ENCODE results near the gene PTPRD. TPM values are rescaled to one million over a fixed set of nuclear protein-coding genes. Genes with fewer than 3 reads are reported as not detected.

Gene PTPRD
- total RNA-seq, 1 donor from 2014 or later: 109 TPM

DNA sequence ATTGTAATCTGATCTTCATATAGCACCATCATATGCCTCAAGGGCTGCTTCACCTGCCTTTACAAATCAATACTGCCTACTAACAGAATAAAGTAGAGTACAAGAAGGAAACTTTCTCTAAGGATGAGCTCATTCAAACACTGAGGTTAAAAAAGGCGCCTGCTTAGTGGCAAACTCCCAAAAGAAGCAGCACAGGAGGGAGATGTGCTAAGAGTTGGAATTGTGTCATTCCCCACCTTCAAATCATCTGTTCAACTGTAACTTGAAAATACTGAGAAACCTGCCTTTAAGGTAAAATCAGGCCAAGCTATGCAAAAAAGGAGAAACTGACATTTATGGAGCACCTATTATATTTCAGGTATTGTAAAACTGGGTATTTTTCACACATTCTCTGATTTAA lies 560.6 kb downstream of the PTPRD start:
- no peak for DNase-seq (ENCODE audit: low spot score in 2 of 2, unreplicated experiment in 2 of 2)
- TF ChIP-seq, protein P1, sequence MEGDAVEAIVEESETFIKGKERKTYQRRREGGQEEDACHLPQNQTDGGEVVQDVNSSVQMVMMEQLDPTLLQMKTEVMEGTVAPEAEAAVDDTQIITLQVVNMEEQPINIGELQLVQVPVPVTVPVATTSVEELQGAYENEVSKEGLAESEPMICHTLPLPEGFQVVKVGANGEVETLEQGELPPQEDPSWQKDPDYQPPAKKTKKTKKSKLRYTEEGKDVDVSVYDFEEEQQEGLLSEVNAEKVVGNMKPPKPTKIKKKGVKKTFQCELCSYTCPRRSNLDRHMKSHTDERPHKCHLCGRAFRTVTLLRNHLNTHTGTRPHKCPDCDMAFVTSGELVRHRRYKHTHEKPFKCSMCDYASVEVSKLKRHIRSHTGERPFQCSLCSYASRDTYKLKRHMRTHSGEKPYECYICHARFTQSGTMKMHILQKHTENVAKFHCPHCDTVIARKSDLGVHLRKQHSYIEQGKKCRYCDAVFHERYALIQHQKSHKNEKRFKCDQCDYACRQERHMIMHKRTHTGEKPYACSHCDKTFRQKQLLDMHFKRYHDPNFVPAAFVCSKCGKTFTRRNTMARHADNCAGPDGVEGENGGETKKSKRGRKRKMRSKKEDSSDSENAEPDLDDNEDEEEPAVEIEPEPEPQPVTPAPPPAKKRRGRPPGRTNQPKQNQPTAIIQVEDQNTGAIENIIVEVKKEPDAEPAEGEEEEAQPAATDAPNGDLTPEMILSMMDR (IDR thresholded peaks at IDR 0.05; ENCODE audit: unreplicated experiment): no peak
- H3K9me3 Mint-ChIP-seq: peaks cover 5% of the 10 kb centered on the region

DNA sequence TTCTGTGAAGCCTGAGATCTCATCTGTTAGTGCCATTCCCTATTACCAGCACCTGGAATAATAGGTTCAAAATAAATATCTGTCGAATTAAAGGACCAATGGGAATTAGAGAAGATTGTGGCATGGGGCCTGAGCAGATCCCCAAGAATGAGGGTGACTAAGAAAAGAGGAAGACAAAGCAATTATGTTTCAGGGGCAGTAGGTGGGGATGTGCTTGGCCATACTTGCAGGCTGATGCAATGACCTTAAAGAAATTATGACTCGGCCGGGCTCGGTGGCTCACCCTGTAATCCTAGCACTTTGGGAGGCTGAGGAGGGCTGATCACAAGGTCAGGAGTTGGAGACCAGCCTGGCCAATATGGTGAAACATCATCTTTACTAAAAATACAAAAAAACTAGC lies 562.8 kb downstream of the PTPRD start:
- no peaks in the 10 kb centered on the region for H3K36me3 Mint-ChIP-seq
- H3K27ac Mint-ChIP-seq: no peak overlapping the region
- H3K27me3 Mint-ChIP-seq (ENCODE audit: low read depth): no peaks in the 10 kb centered on the region
- TF ChIP-seq, protein P1 (IDR thresholded peaks at IDR 0.05; ENCODE audit: unreplicated experiment): no peak
- H3K4me3 Mint-ChIP-seq: no peak overlapping the region
- no peak for DNase-seq (ENCODE audit: low spot score in 2 of 2, unreplicated experiment in 2 of 2)
- H3K4me1 Mint-ChIP-seq: peaks cover 5% of the 10 kb centered on the region
- H3K9me3 Mint-ChIP-seq: peaks cover under 1% of the 10 kb centered on the region

More for the DNA sequence above, 560.6 kb downstream of the PTPRD start:
- peaks cover 12% of the 10 kb centered on the region for H3K4me1 Mint-ChIP-seq
- H3K27me3 Mint-ChIP-seq (ENCODE audit: low read depth): no peaks in the 10 kb centered on the region
- H3K4me3 Mint-ChIP-seq: no peak overlapping the region
- H3K36me3 Mint-ChIP-seq: no peaks in the 10 kb centered on the region
- no peak overlapping the region for H3K27ac Mint-ChIP-seq

DNA sequence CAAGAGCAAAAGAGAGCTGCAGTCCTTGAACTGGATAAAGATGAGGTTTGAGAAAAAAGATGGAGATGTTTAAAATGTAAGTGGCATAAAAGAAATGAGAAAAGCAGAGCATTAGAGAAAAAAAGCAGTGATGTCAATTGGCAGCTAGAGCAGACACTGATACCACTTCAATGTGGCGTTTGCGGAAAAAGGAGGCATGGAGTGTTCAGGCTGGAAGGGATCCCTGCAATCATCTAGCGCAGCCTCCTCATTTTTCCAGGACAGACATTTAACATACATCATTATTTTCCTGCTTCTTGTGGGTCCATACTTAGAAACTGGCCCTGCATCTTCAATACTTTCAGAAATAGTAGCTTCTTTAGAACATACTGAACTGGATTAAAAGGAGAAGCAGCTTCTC lies 563.8 kb downstream of the PTPRD start:
- Mint-ChIP-seq H3K4me1 (peaks cover 5% of the 10 kb centered on the region), H3K27ac (no peak overlapping the region), H3K9me3 (no peaks in the 10 kb centered on the region), H3K4me3 (no peak overlapping the region), H3K27me3 (ENCODE audit: low read depth) (no peaks in the 10 kb centered on the region), H3K36me3 (no peaks in the 10 kb centered on the region)
- TF ChIP-seq, protein P1 (IDR thresholded peaks at IDR 0.05; ENCODE audit: unreplicated experiment): no peak
- DNase-seq (ENCODE audit: low spot score in 2 of 2, unreplicated experiment in 2 of 2): no peak

DNA sequence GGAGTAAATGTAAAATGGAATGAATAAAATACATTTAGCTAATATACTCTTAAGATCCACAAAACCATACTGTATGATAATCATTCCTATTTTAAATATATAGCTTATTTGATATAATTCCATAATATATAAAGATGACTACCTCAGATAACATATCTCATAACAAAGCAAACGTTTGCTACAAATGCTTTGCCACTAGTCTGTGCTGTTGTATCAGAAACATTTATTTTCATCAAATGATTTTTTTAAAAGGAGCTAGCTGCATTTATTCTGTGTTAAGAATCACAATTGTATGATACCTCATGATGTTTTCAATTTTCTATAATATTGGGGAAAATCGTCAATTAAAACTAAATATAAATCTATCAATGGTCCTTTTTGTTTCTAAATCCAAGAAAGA lies 567.2 kb downstream of the PTPRD start:
- Mint-ChIP-seq H3K36me3 (no peaks in the 10 kb centered on the region), H3K27ac (no peak overlapping the region), H3K4me3 (no peak overlapping the region), H3K9me3 (no peaks in the 10 kb centered on the region), H3K4me1 (peaks cover 8% of the 10 kb centered on the region), H3K27me3 (ENCODE audit: low read depth) (no peaks in the 10 kb centered on the region)
- DNase-seq (ENCODE audit: low spot score in 2 of 2, unreplicated experiment in 2 of 2): no peak
- TF ChIP-seq, protein P1 (IDR thresholded peaks at IDR 0.05; ENCODE audit: unreplicated experiment): peak; percentile 35

DNA sequence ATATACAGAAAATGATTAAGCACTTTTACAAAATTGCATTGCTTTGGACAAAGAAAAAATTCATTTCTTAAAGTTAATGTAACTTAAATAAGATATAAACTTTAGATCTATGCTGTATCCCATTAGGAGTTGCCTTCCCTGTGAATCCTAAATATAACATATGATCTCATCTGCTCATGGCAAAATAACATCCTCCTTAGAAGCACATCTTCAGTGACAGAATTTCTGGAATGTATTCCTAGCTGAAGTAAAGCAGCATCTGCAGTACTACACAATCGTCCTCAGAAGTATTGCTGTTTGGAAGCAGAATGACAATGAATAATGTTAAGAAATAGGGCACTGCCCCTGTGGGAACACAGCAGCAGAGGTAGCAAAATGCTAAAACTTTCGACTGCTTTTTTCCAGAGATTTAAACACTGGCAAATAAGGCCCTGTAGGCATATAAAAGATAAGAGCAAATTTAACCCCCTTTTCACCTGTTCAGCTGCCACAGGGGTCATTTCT lies 571.0 kb downstream of the PTPRD start:
- no peak for DNase-seq (ENCODE audit: low spot score in 2 of 2, unreplicated experiment in 2 of 2)
- Mint-ChIP-seq H3K4me1 (peaks cover 3% of the 10 kb centered on the region), H3K27me3 (ENCODE audit: low read depth) (no peaks in the 10 kb centered on the region), H3K36me3 (no peaks in the 10 kb centered on the region), H3K27ac (no peak overlapping the region), H3K9me3 (peaks cover 4% of the 10 kb centered on the region), H3K4me3 (no peak overlapping the region)
- TF ChIP-seq, protein P1 (IDR thresholded peaks at IDR 0.05; ENCODE audit: unreplicated experiment): no peak

DNA sequence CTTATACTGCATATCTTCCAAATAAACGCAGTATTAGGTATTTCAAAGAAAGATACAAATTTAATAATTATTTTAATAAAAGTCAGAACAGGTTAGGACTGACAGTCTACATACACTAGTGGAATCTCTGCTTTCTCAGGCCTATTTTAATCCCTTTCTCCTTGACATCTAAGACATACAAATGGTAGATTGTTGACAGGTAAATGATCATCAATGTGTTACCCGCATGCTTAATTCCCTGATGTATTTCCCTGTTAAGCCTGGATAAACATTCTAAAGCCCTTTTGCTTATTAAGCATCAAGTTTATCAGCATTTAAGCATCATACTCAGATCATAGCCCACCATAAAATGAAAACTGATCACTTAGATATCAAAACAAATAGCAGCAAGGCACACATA lies 576.7 kb downstream of the PTPRD start:
- no peaks in the 10 kb centered on the region for H3K36me3 Mint-ChIP-seq
- H3K4me3 Mint-ChIP-seq: no peak overlapping the region
- no peak for DNase-seq (ENCODE audit: low spot score in 2 of 2, unreplicated experiment in 2 of 2)
- no peaks in the 10 kb centered on the region for H3K4me1 Mint-ChIP-seq
- H3K27me3 Mint-ChIP-seq (ENCODE audit: low read depth): no peaks in the 10 kb centered on the region
- peaks cover 4% of the 10 kb centered on the region for H3K9me3 Mint-ChIP-seq
- no peak overlapping the region for H3K27ac Mint-ChIP-seq
- TF ChIP-seq, protein P1 (IDR thresholded peaks at IDR 0.05; ENCODE audit: unreplicated experiment): no peak

Data from mesothelial cell of epicardium (in vitro differentiated cells).